GM21390 (cell line): ENCODE results near the gene FYN.

Source experiments
- ATAC-seq: cut with Tn5 transposase; IDR thresholded peaks from one replicate; pipeline ENCODE4 v1.9.1; 2021; ENCODE audit not compliant: unreplicated experiment

FYN gene

GRCh38 chr6:111666847-111667246 is 206.4 kb downstream of the FYN start:
- ATAC-seq, result no peak

DNA sequence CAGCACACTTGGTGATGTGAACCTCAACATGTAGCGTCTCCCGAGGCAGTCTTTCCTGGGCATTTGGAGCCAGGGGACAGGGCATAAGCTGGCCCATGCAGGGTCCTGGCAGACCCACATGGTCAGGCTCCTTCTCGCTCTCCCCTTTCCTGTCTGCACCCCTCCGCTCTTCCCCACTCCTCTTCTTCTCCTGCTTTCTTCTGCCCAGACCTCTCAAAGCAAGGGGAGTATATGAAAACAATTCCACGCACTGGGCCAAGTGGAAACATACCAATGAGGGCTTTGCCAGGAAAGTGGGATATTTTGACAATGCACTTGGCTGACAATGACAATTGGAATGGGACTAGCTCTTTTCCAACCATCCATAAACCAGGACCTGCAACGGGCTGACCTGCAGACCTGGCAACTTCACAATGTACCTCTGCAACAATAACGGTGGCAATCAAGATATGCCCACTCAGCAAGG is 208.7 kb downstream of the FYN start:
- ATAC-seq, result no peak

- ATAC-seq, result no peak
Measured at GRCh38 chr6:111663692-111664564, 209.3 kb downstream of the FYN start.

DNA sequence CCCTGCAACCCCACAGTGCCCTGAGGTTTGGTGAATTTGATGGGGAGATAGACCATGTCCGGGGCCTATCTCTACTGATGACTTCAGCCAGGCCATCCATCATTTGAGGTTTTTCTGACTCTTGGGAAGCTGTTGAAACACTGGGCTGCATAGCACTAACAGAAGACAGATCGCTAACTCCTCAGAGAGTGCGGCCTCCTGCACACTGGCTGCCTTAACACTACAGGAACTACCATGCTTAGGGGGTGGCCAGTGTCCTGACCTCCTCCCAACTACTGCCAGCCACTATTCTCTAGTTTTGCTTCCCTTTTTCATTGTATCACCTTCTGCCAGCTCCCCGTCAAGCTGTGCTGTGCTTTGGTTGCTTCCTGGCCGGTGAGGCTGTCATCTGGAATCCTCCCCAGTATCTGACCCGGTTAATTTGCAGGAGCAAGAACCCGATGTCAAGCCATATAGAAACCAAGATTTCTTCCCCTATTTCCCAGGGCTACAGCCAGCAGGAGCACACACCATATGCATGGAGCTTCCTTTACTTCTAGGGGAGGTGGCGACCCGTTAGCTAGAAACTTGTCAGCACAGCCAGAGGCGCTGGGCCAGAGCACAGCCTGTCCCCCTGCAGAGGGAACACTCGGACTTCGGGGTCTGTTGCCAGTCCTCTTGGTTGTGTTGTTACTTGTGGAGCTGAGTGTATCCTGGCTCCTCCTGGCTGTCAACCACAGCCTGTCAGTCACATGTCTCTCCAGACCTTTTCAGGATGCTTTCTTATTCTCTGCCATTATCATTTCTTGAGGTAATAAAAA is 210.3 kb downstream of the FYN start:
- peak; percentile 53 for ATAC-seq

DNA sequence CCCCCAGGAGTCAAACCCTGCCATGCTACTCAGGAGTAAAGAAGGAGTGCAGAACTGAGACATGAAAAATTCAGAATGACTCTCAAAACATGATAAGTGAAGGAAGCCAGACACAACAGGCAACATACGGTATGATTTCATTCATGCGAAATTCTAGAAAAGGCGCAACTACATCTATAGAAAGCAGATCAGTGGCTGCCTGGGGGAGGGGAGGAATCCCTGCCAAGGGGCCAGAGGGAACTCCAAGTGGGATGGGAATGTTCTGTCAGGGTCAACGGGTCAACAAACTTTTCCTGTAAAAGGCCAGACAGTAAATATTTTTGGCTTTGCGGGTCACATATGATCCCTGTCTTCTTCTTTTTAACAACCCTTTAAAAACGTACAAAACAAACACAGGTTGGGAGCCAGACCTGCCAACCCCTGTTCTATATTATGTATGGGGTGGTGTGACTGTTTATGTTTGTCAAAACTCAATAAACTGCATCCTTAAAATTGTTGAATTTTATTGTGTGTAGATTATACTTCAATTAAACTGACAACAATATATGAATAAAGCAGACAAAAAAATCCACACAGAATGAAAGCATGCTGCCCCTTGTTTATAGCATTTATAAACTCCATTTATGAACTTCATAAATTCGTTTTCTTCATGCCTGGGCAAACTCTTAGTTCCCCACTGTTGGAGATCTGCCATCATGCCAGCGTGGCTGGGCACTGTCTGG is 211.0 kb downstream of the FYN start:
- ATAC-seq, result no peak

DNA sequence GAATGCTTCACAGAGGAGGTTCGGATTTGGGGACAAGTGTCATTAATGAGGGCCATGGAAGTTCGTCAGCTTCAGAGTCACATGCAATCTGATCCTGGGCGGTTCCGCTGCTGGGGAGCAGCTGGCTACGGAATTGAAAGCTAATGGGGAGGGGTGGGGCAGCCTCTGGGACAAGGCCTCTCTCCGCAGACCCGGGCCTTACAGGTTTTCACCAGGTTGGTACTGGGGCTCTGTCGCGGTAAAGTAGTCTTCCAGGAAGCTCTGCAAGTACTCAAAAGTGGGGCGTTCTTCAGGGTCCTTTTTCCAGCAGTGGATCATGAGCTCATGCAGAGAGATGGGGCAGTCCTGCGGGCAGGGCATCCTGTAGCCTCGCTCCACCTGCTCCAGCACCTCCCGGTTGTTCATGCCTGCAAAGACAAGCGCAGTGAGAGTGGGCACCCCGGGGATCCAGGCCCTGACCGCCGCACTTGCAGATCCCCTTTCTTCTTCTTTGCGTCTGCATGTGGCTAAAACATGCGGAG is 211.7 kb downstream of the FYN start:
- ATAC-seq, result no peak

DNA sequence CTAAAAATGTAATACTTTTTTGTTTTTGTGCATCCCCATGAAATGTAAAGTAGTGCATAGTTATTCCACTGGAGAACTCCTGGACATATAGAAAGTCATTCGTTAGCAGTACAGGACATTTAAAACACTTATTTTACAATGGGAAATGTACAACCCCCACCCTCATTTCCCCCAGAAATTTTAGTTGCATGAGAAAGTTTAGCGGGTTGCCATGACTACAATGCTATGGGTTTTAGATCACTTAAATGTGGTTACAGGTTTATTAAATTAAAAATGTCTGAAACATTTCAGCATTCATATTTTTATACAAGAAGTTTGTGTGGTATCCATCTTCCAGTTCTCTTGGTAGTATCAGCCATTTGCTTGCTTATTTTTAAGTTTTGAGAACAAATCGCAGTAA is 212.7 kb downstream of the FYN start:
- no peak for ATAC-seq

GRCh38 chr6:111658462-111659154 is 214.6 kb downstream of the FYN start:
- ATAC-seq, result no peak

DNA sequence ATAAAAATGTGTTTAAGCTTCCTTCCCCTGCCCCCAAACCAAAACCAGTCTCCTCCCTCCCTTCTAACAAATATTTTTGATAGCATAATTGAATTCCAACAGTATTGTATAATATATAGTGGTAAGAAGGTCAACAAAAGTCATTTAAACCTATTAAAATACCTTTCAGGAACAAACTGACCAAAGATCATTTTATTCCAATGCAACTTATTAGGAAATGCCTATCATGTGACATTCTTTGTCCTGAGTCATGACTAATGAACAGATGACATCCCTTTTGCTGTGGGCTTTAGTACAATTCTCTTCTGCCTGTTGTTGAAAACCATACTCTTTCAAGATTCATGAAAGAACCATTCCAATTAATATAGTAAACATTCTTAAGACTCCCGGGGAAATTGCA is 216.1 kb downstream of the FYN start:
- no peak for ATAC-seq

DNA sequence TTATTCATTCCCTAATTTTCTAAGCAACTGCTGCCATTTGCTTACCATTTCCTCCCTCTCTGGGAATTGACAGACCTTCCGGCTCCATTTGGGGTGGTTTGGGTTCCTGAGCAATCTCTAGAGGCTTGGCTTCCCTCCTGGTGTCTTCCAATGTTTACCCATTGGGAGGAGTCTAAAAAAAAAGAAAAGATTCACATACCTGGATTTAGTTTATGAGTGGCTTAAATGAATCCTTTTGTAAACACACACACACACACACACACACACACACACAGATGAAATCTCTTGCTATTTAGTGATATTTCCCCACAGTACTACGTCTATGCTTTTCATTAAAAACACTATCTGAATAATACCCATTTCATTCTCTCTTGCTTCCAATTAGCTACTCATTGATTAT is 219.3 kb downstream of the FYN start:
- ATAC-seq, result no peak

DNA sequence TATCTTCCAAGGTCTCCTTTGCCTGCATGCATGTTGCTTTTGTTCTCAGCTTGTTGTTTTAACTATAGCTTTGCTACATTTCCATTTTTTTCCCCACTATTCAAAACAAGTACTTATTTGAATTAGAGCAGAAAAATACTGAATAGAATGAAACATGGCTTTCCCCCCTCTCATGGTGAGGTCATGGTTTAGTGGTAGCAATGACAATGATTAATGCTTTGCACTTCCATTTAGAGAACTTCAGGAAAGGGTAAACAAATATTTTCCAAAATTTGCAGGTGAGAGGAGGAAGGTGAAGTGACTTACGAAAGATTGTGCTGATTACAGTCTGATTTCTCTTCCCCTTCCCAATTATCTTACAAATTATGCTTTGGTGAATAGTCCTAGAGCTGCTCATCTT is 219.8 kb downstream of the FYN start:
- ATAC-seq, result no peak

- no peak for ATAC-seq
Measured at GRCh38 chr6:111652156-111652555, 221.1 kb downstream of the FYN start.

DNA sequence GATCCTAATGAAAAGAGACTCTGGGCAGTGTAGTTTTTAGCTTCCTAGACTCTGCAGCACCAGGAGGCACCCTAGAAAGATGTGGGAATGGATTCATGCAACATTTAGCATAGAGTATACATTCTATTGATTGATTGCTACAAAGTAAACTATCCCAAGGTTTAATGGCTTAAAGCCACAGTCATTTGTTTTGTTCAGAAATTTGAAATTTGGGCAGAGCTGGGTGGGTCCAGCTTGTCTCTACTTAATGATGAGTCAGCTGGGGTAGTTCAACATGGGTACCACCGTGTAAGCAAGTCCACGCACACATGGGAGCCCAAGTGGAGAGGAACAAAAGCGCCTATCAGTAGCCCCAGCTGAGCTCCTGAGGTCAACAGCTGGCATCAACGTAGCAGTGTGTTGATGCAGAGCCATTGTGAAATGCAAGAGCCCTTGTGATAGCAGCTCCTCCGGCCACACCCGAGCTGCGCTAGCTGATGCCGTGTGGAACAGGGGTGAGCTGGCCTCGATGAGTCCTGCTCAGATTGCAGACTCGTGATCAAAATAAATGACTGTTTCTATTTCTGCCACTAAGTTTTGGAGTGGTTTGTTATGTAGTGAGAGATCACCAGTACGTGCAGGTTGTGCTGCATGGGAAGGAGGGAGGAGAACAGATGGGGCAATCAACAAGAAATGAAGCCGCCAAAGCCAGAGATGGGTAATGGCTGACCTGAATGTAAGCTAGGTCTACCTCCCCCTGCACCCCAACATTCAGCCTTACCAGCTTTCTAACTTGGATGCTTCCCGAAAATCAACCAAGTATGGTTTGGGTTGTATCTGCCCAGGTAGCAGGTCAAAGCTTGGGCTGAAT is 221.8 kb downstream of the FYN start:
- ATAC-seq, result no peak

DNA sequence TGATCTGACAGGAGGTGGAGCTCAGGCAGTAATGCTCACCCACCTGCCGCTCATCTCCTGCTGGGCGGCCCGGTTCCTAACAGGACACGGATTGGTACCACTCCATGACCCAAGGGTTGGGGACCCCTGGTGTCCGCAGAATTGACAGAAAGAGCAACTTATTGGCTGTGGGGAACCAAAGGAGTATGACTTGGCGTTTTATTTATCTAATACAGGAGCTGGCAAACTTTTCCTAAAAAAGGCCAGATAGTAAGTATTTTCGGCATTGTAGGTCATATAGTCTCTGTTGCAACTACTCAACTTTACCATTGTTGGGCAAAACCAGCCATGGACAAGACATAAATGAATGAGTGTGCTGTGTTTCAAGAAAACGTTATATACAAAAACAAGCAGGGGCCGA is 223.2 kb downstream of the FYN start:
- ATAC-seq, result no peak

DNA sequence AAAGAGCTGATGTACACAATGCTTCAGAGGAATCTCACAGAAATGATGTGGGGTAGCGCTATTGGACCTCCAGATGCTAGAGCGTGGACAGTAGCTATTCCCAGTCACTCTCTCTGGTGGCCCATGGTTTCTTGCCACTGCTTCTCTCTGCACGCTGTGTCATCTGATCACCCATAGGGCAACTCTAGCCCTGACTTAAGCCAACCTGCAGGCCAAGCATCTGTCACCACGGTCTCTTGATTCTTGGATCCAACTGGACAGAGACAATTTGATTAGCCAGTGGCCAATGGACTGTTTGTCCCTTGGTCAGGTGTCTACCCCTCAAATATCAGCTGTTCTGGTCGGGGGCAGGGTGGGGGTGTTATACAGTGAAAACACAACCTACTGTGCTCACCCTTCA is 225.2 kb downstream of the FYN start:
- no peak for ATAC-seq

GRCh38 chr6:111646942-111647341 is 226.3 kb downstream of the FYN start:
- ATAC-seq, result no peak

- no peak for ATAC-seq
Measured at GRCh38 chr6:111646034-111646433, 227.2 kb downstream of the FYN start.

- ATAC-seq, result no peak
Measured at GRCh38 chr6:111644893-111645430, 228.3 kb downstream of the FYN start.

DNA sequence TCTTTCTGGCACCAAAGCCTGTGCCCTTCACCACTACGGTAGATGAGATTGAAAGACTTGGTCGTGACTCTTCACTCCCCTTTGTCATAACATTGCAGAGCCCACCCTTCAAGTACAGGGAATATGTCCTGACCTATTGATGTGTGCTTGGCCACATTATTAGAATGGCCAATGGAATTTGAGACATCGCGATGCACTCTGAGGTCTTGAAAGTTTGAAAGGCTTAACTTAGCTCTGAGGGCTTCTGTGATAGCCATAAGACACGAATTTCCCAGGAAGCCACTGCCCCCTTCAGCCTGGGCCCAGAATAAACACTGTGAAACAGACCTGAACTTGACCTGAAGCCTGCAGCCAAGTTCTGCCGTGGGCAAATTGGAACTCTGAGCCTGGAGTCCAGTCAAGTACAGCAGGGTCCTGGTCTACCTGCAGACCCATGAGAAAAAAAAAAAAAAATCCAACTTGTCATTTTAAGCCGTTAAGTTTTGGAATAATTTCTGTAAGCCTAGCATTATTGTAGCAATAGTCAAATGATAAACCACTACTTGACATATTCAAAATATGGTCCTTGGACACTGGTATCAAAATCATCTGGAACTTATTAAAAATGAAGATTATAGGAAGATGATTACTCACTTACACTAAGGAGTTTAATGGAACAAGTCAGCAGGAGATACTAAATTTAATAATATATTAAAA is 230.6 kb downstream of the FYN start:
- ATAC-seq, result no peak
